ENCODE measurements around the gene CDH6. TPM values are rescaled to one million over a fixed set of nuclear protein-coding genes. Genes with fewer than 3 reads are reported as not detected.

CDH6 gene
- total and polyA plus RNA-seq, 2 experiments from 2014 or later, result 0.60 to 1.1 TPM

DNA sequence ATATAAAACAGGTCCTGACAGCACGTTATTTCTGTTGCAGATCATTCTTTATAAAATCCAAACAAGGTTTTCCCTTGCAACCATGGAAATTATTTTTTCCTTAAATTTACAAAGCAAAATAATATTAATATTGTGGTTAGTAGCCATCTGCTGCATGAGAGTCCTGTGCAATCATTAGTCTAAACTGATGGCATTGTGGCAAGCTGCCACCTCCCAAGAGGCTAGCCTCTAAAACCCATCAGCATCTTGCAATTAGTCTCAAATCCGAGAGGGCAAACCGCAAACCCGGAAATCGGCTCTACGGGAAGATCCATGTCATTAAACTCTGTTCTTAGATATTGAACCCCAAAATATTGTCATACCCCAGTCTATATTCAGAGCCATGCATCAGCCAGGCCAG, 11.3 kb upstream of the CDH6 start:
- Histone ChIP-seq H3K4me1 (ENCODE audit: insufficient read depth) (no peaks in the 10 kb centered on the region), H3K27ac (ENCODE audit: low read depth) (no peak overlapping the region), H3K27me3 (ENCODE audit: insufficient read depth) (no peaks in the 10 kb centered on the region), H3K9me2 (ENCODE audit: insufficient read depth) (no peaks in the 10 kb centered on the region), H2AFZ (no peak overlapping the region), H3K79me2 (replicated peaks; ENCODE audit: insufficient read depth) (no peaks in the 10 kb centered on the region), H3K36me3 (ENCODE audit: insufficient read depth) (no peaks in the 10 kb centered on the region), H4K20me1 (replicated peaks; ENCODE audit: insufficient read depth) (no peaks in the 10 kb centered on the region), H3K4me2 (no peak overlapping the region), H3F3A (replicated peaks; ENCODE audit: low read depth) (no peaks in the 10 kb centered on the region), H3K4me3 (no peak overlapping the region)
- Mint-ChIP-seq H3K36me3 (ENCODE audit: low read depth) (no peaks in the 10 kb centered on the region), H3K4me1 (no peaks in the 10 kb centered on the region), H3K27ac (no peak overlapping the region), H3K4me3 (no peak overlapping the region), H3K9me3 (no peaks in the 10 kb centered on the region), H3K27me3 (ENCODE audit: insufficient read depth, low read depth, poor library complexity) (no peaks in the 10 kb centered on the region)
- no peak for DNase-seq (ENCODE audit: low spot score)
- no peak for ATAC-seq
- TF ChIP-seq, protein P1, sequence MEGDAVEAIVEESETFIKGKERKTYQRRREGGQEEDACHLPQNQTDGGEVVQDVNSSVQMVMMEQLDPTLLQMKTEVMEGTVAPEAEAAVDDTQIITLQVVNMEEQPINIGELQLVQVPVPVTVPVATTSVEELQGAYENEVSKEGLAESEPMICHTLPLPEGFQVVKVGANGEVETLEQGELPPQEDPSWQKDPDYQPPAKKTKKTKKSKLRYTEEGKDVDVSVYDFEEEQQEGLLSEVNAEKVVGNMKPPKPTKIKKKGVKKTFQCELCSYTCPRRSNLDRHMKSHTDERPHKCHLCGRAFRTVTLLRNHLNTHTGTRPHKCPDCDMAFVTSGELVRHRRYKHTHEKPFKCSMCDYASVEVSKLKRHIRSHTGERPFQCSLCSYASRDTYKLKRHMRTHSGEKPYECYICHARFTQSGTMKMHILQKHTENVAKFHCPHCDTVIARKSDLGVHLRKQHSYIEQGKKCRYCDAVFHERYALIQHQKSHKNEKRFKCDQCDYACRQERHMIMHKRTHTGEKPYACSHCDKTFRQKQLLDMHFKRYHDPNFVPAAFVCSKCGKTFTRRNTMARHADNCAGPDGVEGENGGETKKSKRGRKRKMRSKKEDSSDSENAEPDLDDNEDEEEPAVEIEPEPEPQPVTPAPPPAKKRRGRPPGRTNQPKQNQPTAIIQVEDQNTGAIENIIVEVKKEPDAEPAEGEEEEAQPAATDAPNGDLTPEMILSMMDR (conservative IDR thresholded peaks at IDR 0.05; ENCODE audit: low read depth in 2 of 2), result no peak
- TF ChIP-seq POLR2AphosphoS5 (IDR thresholded peaks at IDR 0.05; ENCODE audit: low read depth) (no peak), NANOG (IDR thresholded peaks at IDR 0.05; ENCODE audit: borderline replicate concordance) (no peak), EZH2phosphoT487 (IDR thresholded peaks at IDR 0.05; ENCODE audit: unreplicated experiment) (no peak), CREB1 (CRISPR knock-in tag; IDR thresholded peaks at IDR 0.05; ENCODE audit: low read depth) (no peak), STAT1 (IDR thresholded peaks at IDR 0.05; ENCODE audit: unreplicated experiment) (no peak), EZH2 (IDR thresholded peaks at IDR 0.05; ENCODE audit: low read depth, unreplicated experiment) (no peak), ZNF331 (CRISPR knock-in tag; IDR thresholded peaks at IDR 0.05; ENCODE audit: low read depth) (no peak), ZNF114 (CRISPR knock-in tag; IDR thresholded peaks at IDR 0.05) (no peak), JUNB (IDR thresholded peaks at IDR 0.05; ENCODE audit: unreplicated experiment) (no peak)
- TF ChIP-seq, protein P2, sequence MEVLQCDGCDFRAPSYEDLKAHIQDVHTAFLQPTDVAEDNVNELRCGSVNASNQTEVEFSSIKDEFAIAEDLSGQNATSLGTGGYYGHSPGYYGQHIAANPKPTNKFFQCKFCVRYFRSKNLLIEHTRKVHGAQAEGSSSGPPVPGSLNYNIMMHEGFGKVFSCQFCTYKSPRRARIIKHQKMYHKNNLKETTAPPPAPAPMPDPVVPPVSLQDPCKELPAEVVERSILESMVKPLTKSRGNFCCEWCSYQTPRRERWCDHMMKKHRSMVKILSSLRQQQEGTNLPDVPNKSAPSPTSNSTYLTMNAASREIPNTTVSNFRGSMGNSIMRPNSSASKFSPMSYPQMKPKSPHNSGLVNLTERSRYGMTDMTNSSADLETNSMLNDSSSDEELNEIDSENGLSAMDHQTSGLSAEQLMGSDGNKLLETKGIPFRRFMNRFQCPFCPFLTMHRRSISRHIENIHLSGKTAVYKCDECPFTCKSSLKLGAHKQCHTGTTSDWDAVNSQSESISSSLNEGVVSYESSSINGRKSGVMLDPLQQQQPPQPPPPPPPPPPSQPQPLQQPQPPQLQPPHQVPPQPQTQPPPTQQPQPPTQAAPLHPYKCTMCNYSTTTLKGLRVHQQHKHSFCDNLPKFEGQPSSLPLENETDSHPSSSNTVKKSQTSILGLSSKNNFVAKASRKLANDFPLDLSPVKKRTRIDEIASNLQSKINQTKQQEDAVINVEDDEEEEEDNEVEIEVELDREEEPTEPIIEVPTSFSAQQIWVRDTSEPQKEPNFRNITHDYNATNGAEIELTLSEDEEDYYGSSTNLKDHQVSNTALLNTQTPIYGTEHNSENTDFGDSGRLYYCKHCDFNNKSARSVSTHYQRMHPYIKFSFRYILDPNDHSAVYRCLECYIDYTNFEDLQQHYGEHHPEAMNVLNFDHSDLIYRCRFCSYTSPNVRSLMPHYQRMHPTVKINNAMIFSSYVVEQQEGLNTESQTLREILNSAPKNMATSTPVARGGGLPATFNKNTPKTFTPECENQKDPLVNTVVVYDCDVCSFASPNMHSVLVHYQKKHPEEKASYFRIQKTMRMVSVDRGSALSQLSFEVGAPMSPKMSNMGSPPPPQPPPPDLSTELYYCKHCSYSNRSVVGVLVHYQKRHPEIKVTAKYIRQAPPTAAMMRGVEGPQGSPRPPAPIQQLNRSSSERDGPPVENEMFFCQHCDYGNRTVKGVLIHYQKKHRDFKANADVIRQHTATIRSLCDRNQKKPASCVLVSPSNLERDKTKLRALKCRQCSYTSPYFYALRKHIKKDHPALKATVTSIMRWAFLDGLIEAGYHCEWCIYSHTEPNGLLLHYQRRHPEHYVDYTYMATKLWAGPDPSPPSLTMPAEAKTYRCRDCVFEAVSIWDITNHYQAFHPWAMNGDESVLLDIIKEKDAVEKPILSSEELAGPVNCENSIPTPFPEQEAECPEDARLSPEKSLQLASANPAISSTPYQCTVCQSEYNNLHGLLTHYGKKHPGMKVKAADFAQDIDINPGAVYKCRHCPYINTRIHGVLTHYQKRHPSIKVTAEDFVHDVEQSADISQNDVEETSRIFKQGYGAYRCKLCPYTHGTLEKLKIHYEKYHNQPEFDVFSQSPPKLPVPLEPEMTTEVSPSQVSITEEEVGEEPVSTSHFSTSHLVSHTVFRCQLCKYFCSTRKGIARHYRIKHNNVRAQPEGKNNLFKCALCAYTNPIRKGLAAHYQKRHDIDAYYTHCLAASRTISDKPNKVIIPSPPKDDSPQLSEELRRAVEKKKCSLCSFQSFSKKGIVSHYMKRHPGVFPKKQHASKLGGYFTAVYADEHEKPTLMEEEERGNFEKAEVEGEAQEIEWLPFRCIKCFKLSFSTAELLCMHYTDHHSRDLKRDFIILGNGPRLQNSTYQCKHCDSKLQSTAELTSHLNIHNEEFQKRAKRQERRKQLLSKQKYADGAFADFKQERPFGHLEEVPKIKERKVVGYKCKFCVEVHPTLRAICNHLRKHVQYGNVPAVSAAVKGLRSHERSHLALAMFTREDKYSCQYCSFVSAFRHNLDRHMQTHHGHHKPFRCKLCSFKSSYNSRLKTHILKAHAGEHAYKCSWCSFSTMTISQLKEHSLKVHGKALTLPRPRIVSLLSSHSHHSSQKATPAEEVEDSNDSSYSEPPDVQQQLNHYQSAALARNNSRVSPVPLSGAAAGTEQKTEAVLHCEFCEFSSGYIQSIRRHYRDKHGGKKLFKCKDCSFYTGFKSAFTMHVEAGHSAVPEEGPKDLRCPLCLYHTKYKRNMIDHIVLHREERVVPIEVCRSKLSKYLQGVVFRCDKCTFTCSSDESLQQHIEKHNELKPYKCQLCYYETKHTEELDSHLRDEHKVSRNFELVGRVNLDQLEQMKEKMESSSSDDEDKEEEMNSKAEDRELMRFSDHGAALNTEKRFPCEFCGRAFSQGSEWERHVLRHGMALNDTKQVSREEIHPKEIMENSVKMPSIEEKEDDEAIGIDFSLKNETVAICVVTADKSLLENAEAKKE (CRISPR knock-in tag; IDR thresholded peaks at IDR 0.05), result no peak
- TF ChIP-seq, protein P3, sequence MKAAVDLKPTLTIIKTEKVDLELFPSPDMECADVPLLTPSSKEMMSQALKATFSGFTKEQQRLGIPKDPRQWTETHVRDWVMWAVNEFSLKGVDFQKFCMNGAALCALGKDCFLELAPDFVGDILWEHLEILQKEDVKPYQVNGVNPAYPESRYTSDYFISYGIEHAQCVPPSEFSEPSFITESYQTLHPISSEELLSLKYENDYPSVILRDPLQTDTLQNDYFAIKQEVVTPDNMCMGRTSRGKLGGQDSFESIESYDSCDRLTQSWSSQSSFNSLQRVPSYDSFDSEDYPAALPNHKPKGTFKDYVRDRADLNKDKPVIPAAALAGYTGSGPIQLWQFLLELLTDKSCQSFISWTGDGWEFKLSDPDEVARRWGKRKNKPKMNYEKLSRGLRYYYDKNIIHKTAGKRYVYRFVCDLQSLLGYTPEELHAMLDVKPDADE (IDR thresholded peaks at IDR 0.05), result no peak
- TF ChIP-seq, protein P4, sequence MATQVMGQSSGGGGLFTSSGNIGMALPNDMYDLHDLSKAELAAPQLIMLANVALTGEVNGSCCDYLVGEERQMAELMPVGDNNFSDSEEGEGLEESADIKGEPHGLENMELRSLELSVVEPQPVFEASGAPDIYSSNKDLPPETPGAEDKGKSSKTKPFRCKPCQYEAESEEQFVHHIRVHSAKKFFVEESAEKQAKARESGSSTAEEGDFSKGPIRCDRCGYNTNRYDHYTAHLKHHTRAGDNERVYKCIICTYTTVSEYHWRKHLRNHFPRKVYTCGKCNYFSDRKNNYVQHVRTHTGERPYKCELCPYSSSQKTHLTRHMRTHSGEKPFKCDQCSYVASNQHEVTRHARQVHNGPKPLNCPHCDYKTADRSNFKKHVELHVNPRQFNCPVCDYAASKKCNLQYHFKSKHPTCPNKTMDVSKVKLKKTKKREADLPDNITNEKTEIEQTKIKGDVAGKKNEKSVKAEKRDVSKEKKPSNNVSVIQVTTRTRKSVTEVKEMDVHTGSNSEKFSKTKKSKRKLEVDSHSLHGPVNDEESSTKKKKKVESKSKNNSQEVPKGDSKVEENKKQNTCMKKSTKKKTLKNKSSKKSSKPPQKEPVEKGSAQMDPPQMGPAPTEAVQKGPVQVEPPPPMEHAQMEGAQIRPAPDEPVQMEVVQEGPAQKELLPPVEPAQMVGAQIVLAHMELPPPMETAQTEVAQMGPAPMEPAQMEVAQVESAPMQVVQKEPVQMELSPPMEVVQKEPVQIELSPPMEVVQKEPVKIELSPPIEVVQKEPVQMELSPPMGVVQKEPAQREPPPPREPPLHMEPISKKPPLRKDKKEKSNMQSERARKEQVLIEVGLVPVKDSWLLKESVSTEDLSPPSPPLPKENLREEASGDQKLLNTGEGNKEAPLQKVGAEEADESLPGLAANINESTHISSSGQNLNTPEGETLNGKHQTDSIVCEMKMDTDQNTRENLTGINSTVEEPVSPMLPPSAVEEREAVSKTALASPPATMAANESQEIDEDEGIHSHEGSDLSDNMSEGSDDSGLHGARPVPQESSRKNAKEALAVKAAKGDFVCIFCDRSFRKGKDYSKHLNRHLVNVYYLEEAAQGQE (IDR thresholded peaks at IDR 0.05; ENCODE audit: unreplicated experiment), result no peak
